Measurements from ENCODE around the gene LRATD1. TPM values are rescaled to one million over a fixed set of nuclear protein-coding genes. Genes with fewer than 3 reads are reported as not detected.
"Not testable (repeated sequence)": the region's sequence is repeated elsewhere in the genome, so short reads cannot be mapped to it uniquely, and the experiment has no call there.

The LRATD1 gene
- total and polyA plus RNA-seq, 4 donors = 1.9 to 3.4 (median 2.0) TPM

GRCh38 chr2:14614017-14614416 lies 18.5 kb upstream of the LRATD1 start:
- Histone ChIP-seq H3K27me3 (ENCODE audit: control insufficient read depth in 1 of 2, insufficient read depth in 2 of 2, low read length in 1 of 2) (no peaks in the 10 kb centered on the region), H3K4me3 (ENCODE audit: low read length in 2 of 2) (no peak overlapping the region), H3K4me1 (ENCODE audit: control insufficient read depth in 1 of 2, insufficient read depth in 2 of 2, low read length in 2 of 2) (no peaks in the 10 kb centered on the region), H3K27ac (ENCODE audit: low read depth in 1 of 2, low read length in 2 of 2) (no peak overlapping the region), H3K36me3 (ENCODE audit: control insufficient read depth in 1 of 2, insufficient read depth in 2 of 2, low read length in 1 of 2) (no peaks in the 10 kb centered on the region), H3K9me3 (ENCODE audit: control insufficient read depth, low read length) (no peaks in the 10 kb centered on the region)
- DNase-seq (no peak), ATAC-seq (ENCODE audit: low FRiP score) (no peak)
- intact Hi-C loops (cut with DNase I) = no loop called here

- no peak overlapping the region for H3K4me3 ChIP-seq (ENCODE audit: low read length in 2 of 2)
- no peaks in the 10 kb centered on the region for H3K36me3 ChIP-seq (ENCODE audit: control insufficient read depth in 1 of 2, insufficient read depth in 2 of 2, low read length in 1 of 2)
- ATAC-seq (ENCODE audit: low FRiP score) (no peak), DNase-seq (no peak)
- H3K4me1 ChIP-seq (ENCODE audit: control insufficient read depth in 1 of 2, insufficient read depth in 2 of 2, low read length in 2 of 2) = no peaks in the 10 kb centered on the region
- H3K27me3 ChIP-seq (ENCODE audit: control insufficient read depth in 1 of 2, insufficient read depth in 2 of 2, low read length in 1 of 2) = no peaks in the 10 kb centered on the region
- H3K9me3 ChIP-seq (ENCODE audit: control insufficient read depth, low read length) = no peaks in the 10 kb centered on the region
- intact Hi-C loops (cut with DNase I) = no loop called here
- H3K27ac ChIP-seq (ENCODE audit: low read depth in 1 of 2, low read length in 2 of 2) = no peak overlapping the region
Measured at GRCh38 chr2:14615121-14615520, 17.4 kb upstream of the LRATD1 start.

GRCh38 chr2:14615760-14616159 lies 16.8 kb upstream of the LRATD1 start:
- Histone ChIP-seq H3K27me3 (ENCODE audit: control insufficient read depth in 1 of 2, insufficient read depth in 2 of 2, low read length in 1 of 2) (no peaks in the 10 kb centered on the region), H3K4me3 (ENCODE audit: low read length in 2 of 2) (no peak overlapping the region), H3K4me1 (ENCODE audit: control insufficient read depth in 1 of 2, insufficient read depth in 2 of 2, low read length in 2 of 2) (no peaks in the 10 kb centered on the region), H3K9me3 (ENCODE audit: control insufficient read depth, low read length) (no peaks in the 10 kb centered on the region), H3K36me3 (ENCODE audit: control insufficient read depth in 1 of 2, insufficient read depth in 2 of 2, low read length in 1 of 2) (no peaks in the 10 kb centered on the region), H3K27ac (ENCODE audit: low read depth in 1 of 2, low read length in 2 of 2) (no peak overlapping the region)
- WGBS, 2 donors = 70 to 82% methylated on average over 9 of the region's 9 CpGs
- intact Hi-C loops (cut with DNase I) = no loop called here
- DNase-seq (no peak), ATAC-seq (ENCODE audit: low FRiP score) (no peak)

GRCh38 chr2:14616342-14616741 lies 16.2 kb upstream of the LRATD1 start:
- H3K36me3 ChIP-seq (ENCODE audit: control insufficient read depth in 1 of 2, insufficient read depth in 2 of 2, low read length in 1 of 2) = no peaks in the 10 kb centered on the region
- ATAC-seq (ENCODE audit: low FRiP score) = no peak
- intact Hi-C loops (cut with DNase I) = no loop called here
- H3K27me3 ChIP-seq (ENCODE audit: control insufficient read depth in 1 of 2, insufficient read depth in 2 of 2, low read length in 1 of 2) = no peaks in the 10 kb centered on the region
- H3K4me1 ChIP-seq (ENCODE audit: control insufficient read depth in 1 of 2, insufficient read depth in 2 of 2, low read length in 2 of 2) = no peaks in the 10 kb centered on the region
- no peak for DNase-seq
- no peak overlapping the region for H3K4me3 ChIP-seq (ENCODE audit: low read length in 2 of 2)
- no peak overlapping the region for H3K27ac ChIP-seq (ENCODE audit: low read depth in 1 of 2, low read length in 2 of 2)
- 50 to 52% methylated on average over 4 of the region's 4 CpGs for WGBS, 2 donors
- H3K9me3 ChIP-seq (ENCODE audit: control insufficient read depth, low read length) = no peaks in the 10 kb centered on the region

- 89% methylated on average over 6 of the region's 6 CpGs for WGBS, 2 donors
- H3K4me1 ChIP-seq (ENCODE audit: control insufficient read depth in 1 of 2, insufficient read depth in 2 of 2, low read length in 2 of 2) = no peaks in the 10 kb centered on the region
- no peaks in the 10 kb centered on the region for H3K9me3 ChIP-seq (ENCODE audit: control insufficient read depth, low read length)
- no peaks in the 10 kb centered on the region for H3K27me3 ChIP-seq (ENCODE audit: control insufficient read depth in 1 of 2, insufficient read depth in 2 of 2, low read length in 1 of 2)
- intact Hi-C loops (cut with DNase I) = no loop called here
- no peak overlapping the region for H3K4me3 ChIP-seq (ENCODE audit: low read length in 2 of 2)
- ATAC-seq (ENCODE audit: low FRiP score) (no peak), DNase-seq (no peak)
- no peaks in the 10 kb centered on the region for H3K36me3 ChIP-seq (ENCODE audit: control insufficient read depth in 1 of 2, insufficient read depth in 2 of 2, low read length in 1 of 2)
- H3K27ac ChIP-seq (ENCODE audit: low read depth in 1 of 2, low read length in 2 of 2) = no peak overlapping the region
Measured at GRCh38 chr2:14616950-14617349, 15.6 kb upstream of the LRATD1 start.

- WGBS, 2 donors = 63 to 67% methylated on average over 3 of the region's 3 CpGs
- no peak overlapping the region for H3K4me3 ChIP-seq (ENCODE audit: low read length in 2 of 2)
- no peaks in the 10 kb centered on the region for H3K27me3 ChIP-seq (ENCODE audit: control insufficient read depth in 1 of 2, insufficient read depth in 2 of 2, low read length in 1 of 2)
- H3K36me3 ChIP-seq (ENCODE audit: control insufficient read depth in 1 of 2, insufficient read depth in 2 of 2, low read length in 1 of 2) = no peaks in the 10 kb centered on the region
- ATAC-seq (ENCODE audit: low FRiP score) (no peak), DNase-seq (no peak)
- no peaks in the 10 kb centered on the region for H3K4me1 ChIP-seq (ENCODE audit: control insufficient read depth in 1 of 2, insufficient read depth in 2 of 2, low read length in 2 of 2)
- no peak overlapping the region for H3K27ac ChIP-seq (ENCODE audit: low read depth in 1 of 2, low read length in 2 of 2)
- H3K9me3 ChIP-seq (ENCODE audit: control insufficient read depth, low read length) = no peaks in the 10 kb centered on the region
- intact Hi-C loops (cut with DNase I) = no loop called here
Measured at GRCh38 chr2:14619441-14619840, 13.1 kb upstream of the LRATD1 start.

GRCh38 chr2:14621114-14621513 lies 11.4 kb upstream of the LRATD1 start:
- Histone ChIP-seq H3K36me3 (ENCODE audit: control insufficient read depth in 1 of 2, insufficient read depth in 2 of 2, low read length in 1 of 2) (no peaks in the 10 kb centered on the region), H3K4me1 (ENCODE audit: control insufficient read depth in 1 of 2, insufficient read depth in 2 of 2, low read length in 2 of 2) (no peaks in the 10 kb centered on the region), H3K4me3 (ENCODE audit: low read length in 2 of 2) (no peak overlapping the region), H3K9me3 (ENCODE audit: control insufficient read depth, low read length) (peaks cover 2% of the 10 kb centered on the region), H3K27me3 (ENCODE audit: control insufficient read depth in 1 of 2, insufficient read depth in 2 of 2, low read length in 1 of 2) (no peaks in the 10 kb centered on the region), H3K27ac (ENCODE audit: low read depth in 1 of 2, low read length in 2 of 2) (no peak overlapping the region)
- no peak for ATAC-seq (ENCODE audit: low FRiP score)
- intact Hi-C loops (cut with DNase I) = no loop called here
- DNase-seq = no peak
- WGBS, 2 donors = 93 to 97% methylated on average over 1 of the region's 1 CpG

- Histone ChIP-seq H3K4me1 (ENCODE audit: control insufficient read depth in 1 of 2, insufficient read depth in 2 of 2, low read length in 2 of 2) (no peaks in the 10 kb centered on the region), H3K27ac (ENCODE audit: low read depth in 1 of 2, low read length in 2 of 2) (no peak overlapping the region), H3K27me3 (ENCODE audit: control insufficient read depth in 1 of 2, insufficient read depth in 2 of 2, low read length in 1 of 2) (no peaks in the 10 kb centered on the region), H3K36me3 (ENCODE audit: control insufficient read depth in 1 of 2, insufficient read depth in 2 of 2, low read length in 1 of 2) (no peaks in the 10 kb centered on the region), H3K4me3 (ENCODE audit: low read length in 2 of 2) (no peak overlapping the region), H3K9me3 (ENCODE audit: control insufficient read depth, low read length) (peaks cover 2% of the 10 kb centered on the region)
- DNase-seq (no peak), ATAC-seq (ENCODE audit: low FRiP score) (no peak)
- intact Hi-C loops (cut with DNase I) = no loop called here
- 69 to 75% methylated on average over 6 of the region's 6 CpGs for WGBS, 2 donors
Measured at GRCh38 chr2:14621906-14622549, 10.5 kb upstream of the LRATD1 start.

- H3K36me3 ChIP-seq (ENCODE audit: control insufficient read depth in 1 of 2, insufficient read depth in 2 of 2, low read length in 1 of 2); H3K9me3 ChIP-seq (ENCODE audit: control insufficient read depth, low read length); H3K4me3 ChIP-seq (ENCODE audit: low read length in 2 of 2); H3K4me1 ChIP-seq (ENCODE audit: control insufficient read depth in 1 of 2, insufficient read depth in 2 of 2, low read length in 2 of 2); ATAC-seq (ENCODE audit: low FRiP score); intact Hi-C loops (cut with DNase I); DNase-seq; H3K27me3 ChIP-seq (ENCODE audit: control insufficient read depth in 1 of 2, insufficient read depth in 2 of 2, low read length in 1 of 2); H3K27ac ChIP-seq (ENCODE audit: low read depth in 1 of 2, low read length in 2 of 2): not testable (repeated sequence)
- WGBS, 2 donors = 85 to 88% methylated on average over 3 of the region's 3 CpGs
Measured at GRCh38 chr2:14622550-14622939, 10.0 kb upstream of the LRATD1 start.
